NCI-H1092 treated with DMSO at 0.1 percent for 48 hours (cell line): ENCODE results near the gene AGAP3.
"Not testable (repeated sequence)": the region's sequence is repeated elsewhere in the genome, so short reads cannot be mapped to it uniquely, and the experiment has no call there.

Source experiments
- DNase-seq: peaks from one replicate; lab custom pipeline; 2025; lab: John Stamatoyannopoulos, UW

Gene AGAP3

DNA sequence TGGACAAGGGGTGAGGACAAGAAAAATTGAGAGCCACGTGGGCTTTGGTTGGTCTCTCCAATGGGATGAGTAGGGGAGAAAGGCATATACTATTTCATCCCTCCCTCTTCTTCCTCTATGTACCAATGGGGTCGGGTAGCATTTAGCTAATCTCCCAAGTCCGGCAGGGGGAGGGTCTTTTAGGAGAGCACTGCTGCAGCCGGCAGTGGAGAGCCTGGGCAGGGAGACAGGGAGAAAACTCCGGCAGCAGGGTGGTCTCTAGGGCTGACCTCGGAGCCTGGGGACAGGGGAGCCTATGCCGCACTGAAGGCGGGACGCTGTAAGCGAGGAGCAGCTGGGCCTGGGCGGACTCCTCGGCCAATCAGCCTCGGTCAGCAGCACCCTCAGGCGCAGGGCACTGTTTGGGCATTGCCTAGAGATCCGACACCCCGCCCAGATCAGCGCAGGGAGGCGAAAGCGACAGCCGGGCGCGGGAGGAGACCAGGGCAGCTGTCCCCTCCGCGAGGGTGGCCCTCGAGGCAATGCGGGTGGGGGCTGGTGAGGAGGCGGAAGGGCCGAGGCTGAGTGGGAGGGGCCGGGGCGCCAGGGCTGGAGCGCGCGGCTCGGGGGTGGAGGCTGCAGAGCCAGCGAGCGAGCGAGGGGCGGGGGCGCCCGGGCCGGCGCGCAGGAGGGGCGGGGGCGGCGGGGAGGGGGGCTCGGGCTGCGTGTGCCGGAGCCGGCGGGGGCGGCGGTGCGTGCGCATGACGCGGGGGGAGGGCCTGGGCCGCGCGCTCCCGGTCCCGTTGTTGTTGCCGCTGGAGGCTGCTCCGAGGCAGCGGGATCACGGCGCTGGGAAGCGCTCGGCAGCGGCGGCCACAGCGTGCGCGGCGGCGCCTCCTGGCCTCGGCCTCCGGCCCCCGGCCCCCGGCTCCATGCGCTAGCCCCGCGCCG is at the start of gene AGAP3:
AGAP3 (plus strand) TSS at position 785 of the 930 bp plus-strand sequence. CDS start 267 bp downstream, outside the sequence.
- DNase-seq = peak; percentile 89

DNA sequence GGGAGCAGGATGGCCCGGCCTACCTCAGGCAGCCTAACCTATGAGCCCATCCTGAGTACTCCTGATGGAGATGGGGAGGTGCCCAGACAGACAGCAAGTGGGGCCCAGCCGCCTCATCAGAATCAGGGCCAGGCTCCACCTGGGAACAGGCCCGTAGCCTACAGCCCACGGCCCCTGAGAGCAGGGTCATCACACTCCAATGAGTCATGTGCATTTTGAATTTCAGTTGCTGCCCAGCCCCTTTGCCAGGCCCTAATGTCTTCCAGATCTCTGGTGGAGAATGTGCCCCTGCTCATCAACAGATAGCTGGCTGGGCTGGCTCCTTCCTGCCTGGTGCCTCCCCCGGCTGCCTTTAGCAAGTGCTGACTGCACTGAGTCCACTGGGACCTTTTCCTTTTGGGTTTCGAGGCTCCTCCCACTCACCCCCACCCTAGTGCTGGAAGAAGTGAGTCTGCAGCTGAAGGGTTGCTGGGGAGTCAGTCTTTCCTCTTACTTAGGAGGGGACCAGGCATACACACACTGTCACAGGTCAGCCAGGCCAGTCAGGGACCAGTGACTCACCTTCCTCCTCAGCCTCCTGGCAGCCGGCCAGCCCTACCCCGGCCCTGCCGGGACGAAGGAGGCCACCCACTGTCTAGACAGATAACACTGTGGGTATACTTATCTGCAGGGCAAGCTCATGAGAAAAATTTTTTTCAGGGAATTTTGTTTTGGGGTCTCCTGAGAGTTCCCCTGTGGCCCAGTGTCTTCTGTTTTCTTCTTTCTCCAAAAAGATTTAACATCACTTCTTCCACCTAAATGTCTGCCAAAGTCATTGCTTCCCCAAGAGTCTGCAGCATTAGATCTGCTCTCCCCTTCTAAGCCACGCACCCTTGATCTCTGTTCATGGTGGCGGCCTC is 47.1 kb upstream of the AGAP3 start:
- DNase-seq = no peak

DNA sequence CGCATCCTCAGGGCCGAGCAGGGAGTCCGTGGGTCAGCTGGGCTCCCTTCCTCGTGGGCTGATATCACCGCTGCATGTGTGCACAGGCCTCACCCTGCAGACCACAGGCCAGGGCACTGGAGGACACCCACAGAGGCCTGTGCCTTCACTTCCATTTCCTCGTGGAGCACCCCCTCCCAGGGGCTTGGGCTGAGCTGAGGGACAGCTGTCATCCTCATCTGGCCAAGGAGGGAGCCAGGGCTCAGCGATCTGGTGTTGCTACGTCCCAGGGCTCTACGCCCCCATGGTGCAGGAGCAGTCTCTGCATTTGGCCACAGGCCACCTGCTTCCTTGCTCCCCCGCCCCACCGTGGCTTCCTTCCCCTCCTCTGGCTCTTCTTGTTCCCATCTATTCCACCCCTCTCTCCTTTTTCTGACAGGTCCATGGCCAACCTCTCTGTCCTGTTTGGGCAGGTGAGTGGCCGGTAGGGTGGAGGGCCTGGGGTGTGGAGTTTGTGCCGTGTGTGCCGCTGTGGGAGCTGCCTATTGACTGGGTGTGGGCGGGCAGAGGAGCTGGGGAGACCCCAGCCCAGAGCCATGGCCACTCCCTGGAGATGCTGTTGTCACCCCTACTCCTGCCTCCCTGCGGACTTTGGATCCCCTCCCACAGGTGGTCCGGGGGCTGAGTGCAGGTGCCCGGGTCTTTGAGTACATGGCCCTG is 46.3 kb upstream of the AGAP3 start:
- DNase-seq = no peak

- DNase-seq = no peak
These were observed 45.5 kb upstream of the AGAP3 start for GRCh38 chr7:151040616-151041375.

DNA sequence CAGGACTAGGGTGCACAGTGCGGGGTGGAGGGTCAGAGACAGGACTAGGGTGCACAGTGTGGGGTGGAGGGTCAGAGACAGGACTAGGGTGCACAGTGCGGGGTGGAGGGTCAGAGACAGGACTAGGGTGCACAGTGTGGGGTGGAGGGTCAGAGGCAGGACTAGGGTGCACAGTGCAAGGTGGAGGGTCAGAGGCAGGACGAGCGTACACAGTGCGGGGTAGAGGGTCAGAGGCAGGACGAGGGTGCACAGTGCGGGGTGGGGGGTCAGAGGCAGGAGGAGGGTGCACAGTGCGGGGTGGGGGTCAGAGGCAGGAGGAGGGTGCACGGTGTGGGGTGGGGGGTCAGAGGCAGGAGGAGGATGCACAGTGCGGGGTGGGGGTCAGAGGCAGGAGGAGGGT is 42.8 kb upstream of the AGAP3 start:
- not testable (repeated sequence) for DNase-seq

GRCh38 chr7:151043959-151044358 is 42.3 kb upstream of the AGAP3 start:
- no peak for DNase-seq

GRCh38 chr7:151045262-151045661 is 41.0 kb upstream of the AGAP3 start:
- DNase-seq = no peak

DNA sequence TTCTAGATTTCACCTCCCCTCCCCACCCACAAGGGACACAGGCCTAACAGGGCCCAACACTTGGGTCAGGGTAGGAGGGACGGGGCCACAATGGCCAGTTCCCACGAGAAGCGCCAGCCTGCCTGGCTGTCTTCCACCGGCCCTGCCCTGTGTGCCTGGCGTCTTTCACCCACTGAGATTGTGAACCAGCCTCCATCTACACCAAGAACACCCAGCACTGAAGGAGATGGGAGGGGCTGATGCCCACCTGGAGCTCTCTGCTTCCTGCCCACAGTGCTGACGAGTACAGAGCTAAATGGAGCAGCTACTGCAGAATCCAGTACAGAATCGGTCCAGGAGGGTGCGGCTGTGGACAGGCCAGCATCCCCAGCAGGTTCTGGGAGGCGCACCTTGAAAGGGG is 40.3 kb upstream of the AGAP3 start:
- DNase-seq = no peak

DNA sequence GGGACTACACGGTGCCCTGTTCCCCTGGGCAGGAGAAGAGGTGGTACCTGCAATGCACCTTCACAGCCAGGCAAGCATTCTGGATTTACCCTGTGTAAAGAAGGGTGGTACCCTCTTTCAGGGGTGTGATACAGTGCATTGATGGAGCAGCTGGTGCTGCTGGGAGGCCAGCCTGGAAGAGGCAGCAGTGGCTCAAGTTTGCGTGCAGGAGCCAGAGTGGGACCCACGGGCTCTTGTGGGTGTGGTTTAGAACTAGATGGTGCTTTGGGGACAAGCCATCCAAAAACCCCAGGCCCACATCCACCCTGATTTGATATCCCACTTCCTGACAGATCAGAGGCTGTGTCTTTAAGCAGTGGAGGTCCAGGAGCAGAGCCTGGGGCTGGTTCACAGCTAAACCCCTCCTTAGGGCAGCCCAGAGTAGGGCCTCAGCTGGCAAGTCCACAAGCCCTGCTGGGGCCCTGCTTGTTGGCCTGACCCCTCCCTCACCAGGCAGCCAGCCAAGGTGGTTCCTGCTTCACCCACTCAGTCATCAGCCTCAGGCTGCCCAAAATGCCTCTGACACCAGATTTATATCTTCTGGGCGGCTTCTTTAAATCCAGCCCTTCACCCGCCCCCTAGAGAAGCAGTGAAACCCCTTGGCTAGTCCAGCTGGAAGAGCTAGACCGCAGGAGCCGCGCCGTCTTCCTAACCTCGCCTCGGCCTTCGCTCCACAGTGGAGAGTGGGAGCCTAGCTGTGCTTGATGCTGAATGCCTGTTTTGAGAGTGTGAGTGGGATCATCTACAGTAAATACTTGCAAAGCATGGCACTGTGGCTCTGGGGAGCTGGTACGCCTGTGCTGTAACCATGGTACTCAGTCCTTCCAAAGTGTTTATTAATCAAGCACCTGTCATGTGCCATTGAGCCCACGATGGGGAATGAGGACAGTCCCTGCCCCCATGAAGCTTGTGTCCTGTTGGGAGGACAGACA is 39.4 kb upstream of the AGAP3 start:
- peak; percentile 9 for DNase-seq

- peak; percentile 11 for DNase-seq
These were observed 38.1 kb upstream of the AGAP3 start, which contains the start of gene ASIC3 for GRCh38 chr7:151047976-151048815. Gene ASIC3 (plus strand): TSS chr7:151048531. CDS start chr7:151048886, 355 bp downstream.

- no peak for DNase-seq
These were observed 37.3 kb upstream of the AGAP3 start for GRCh38 chr7:151048911-151049463.

DNA sequence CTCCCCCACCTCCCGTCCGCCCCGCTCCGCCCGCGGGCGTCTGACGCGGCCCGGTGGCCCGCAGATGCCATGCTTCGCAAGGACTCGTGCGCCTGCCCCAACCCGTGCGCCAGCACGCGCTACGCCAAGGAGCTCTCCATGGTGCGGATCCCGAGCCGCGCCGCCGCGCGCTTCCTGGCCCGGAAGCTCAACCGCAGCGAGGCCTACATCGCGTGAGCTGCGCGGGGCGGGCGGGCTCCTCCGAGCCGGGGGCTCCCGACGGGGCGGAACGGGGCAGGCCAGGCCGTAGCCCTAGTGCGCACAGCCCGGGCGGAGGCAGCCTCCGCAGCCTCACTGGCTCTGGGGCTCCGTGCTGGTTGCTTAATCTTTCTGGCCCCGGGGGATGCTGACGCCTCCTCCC is 35.2 kb upstream of the AGAP3 start:
- DNase-seq = no peak

DNA sequence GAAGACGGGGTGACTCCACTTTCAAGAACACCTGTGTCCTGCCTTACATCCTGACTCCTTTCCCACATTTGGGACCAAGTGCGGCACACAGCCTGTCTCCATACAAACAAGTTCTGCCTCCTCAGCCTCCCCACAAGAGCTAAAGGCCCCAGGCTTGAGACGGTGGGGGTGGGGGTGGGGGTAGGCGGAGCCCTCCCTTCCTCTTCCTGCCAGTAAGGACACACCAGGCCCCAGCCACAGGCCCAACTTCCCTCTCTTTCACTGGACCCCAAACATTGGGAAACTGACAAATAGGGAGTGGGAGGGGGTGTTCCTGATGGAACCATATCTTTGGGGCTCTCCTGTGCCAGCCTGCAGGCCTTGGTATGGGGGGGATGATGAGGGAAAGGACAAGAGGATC is 33.2 kb upstream of the AGAP3 start:
- no peak for DNase-seq

- DNase-seq = no peak
These were observed 32.5 kb upstream of the AGAP3 start for GRCh38 chr7:151053751-151054150.

GRCh38 chr7:151056283-151056665 is 30.0 kb upstream of the AGAP3 start:
- no peak for DNase-seq

DNA sequence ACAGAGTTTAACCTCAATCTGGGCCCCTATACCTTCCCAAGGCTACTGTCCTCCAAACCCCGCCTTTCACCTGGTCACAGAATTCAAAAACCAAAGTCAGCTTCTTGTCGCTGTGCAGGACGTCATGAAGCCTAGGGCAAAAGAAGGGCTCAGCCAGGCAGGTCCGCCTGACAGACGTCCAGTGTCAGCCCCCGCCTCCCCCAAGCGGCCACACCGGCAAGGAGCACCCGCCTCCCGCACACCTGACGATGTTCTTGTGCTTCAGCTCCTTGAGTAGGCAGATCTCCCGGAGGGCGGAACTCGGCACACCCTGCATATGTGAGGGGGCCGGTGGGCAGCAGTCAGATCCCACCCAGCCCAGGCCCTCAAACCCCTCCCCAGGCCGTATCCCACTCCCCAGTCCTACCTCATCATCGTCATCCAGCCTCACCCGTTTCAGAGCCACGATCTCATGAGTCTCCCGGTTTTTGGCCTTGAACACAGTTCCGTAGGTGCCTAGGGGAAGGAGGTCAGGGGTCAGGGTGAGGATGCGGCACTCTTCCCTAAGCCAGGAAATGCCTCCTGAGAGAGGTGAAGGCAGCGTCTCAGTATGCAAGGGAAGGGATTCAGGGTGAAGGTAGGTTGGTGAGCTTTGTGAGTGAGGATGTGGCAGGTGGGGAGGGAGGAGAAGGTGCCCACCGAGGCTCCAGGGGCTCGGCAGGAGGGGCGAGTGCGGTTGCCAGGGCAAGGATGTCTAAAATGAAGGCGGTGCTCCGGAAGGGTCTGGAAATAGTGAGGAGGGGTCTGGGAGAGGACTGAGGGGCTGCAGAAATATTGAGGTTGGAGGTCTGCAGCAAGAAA is 29.4 kb upstream of the AGAP3 start:
- no peak for DNase-seq

DNA sequence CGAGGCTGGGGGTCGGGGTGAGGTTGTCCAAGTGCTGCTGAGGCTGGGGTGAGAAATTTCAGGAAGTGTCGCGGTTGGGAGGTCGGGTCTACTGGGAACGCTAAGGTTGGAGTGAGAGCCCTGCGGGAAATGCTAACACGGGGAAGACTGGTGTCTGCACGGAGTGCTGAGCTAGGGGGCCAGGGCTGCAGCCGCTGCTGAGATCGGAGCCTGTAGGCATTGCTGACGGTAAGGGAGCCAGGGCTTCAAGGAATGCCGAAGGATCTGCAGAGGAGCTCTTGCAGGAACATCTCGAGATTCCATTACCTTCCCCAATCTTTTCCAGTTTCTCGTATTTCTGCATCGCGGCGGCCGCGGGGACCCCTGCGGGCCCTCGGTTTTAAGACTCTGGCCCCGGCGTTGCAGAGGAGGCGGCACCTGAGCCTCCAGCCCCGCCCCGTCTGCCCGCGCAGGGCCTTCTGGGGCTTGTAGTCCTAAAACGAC is 28.7 kb upstream of the AGAP3 start, which contains the start of gene CDK5:
CDK5 (minus strand) TSS at position 392 of the 483 bp plus-strand sequence; CDS start at position 343, 49 bp downstream.
- no peak for DNase-seq
